KMS-11 (cell line): ENCODE measurements around the gene MYBL2.

Experiments
- H2AFZ ChIP-seq: fragments of 200-600 bp; sonication (generic); 2 replicates; pipeline ENCODE4 v1.6.1; 2016; ENCODE audit warnings: antibody characterized with exemption, mixed run types, low read depth
- H3K27ac ChIP-seq: fragments of 200-600 bp; sonication (generic); 2 replicates; pipeline ENCODE4 v1.6.1; 2016; ENCODE audit warnings: mild to moderate bottlenecking, mixed run types
- H3K27me3 ChIP-seq: fragments of 200-600 bp; sonication (generic); 2 replicates; pipeline ENCODE4 v1.6.1; 2017; ENCODE audit warnings: mild to moderate bottlenecking, low read depth, mixed run types, moderate library complexity; ENCODE audit not compliant: insufficient read depth
- H3K36me3 ChIP-seq: fragments of 200-600 bp; sonication (generic); 2 replicates; pipeline ENCODE4 v1.6.1; 2017; ENCODE audit warnings: mild to moderate bottlenecking, mixed run types; ENCODE audit not compliant: insufficient read depth
- H3K4me1 ChIP-seq: fragments of 200-600 bp; sonication (generic); 2 replicates; pipeline ENCODE4 v1.6.1; 2016; ENCODE audit warnings: mild to moderate bottlenecking, low read depth, mixed run types; ENCODE audit not compliant: poor library complexity, severe bottlenecking
- H3K4me2 ChIP-seq: fragments of 200-600 bp; sonication (generic); 2 replicates; pipeline ENCODE4 v1.7.0; 2016; ENCODE audit warnings: mild to moderate bottlenecking, mixed run types
- H3K4me3 ChIP-seq: fragments of 200-600 bp; sonication (generic); IDR thresholded peaks from 2 replicates; pipeline ENCODE4 v1.6.1; 2017; ENCODE audit warnings: low read depth, low read length, mixed read lengths; ENCODE audit not compliant: insufficient read depth
- H3K79me2 ChIP-seq: fragments of 200-600 bp; sonication (generic); 2 replicates; pipeline ENCODE4 v1.6.1; 2016; ENCODE audit warnings: low read depth, mixed run types; ENCODE audit not compliant: insufficient read depth
- H3K9ac ChIP-seq: fragments of 200-600 bp; sonication (generic); 2 replicates; pipeline ENCODE4 v1.6.1; 2016; ENCODE audit warnings: mild to moderate bottlenecking, mixed run types
- H4K20me1 ChIP-seq: fragments of 200-600 bp; sonication (generic); 2 replicates; pipeline ENCODE4 v1.6.1; 2016; ENCODE audit warnings: mild to moderate bottlenecking, mixed run types; ENCODE audit not compliant: insufficient read depth
- CTCF ChIP-seq: fragments of 200-600 bp; sonication (generic); conservative IDR thresholded peaks from 2 replicates; pipeline ENCODE4 v1.6.1; 2017; ENCODE audit warnings: low read depth, mild to moderate bottlenecking, antibody characterized with exemption, low read length, moderate library complexity, mixed read lengths

The MYBL2 gene

GRCh38 chr20:43731927-43732326 lies 65.0 kb downstream of the MYBL2 start:
- Histone ChIP-seq H4K20me1 (no peaks in the 10 kb centered on the region), H3K4me2 (no peak overlapping the region), H3K27ac (no peak overlapping the region), H3K79me2 (no peaks in the 10 kb centered on the region), H3K27me3 (no peaks in the 10 kb centered on the region), H3K4me1 (peaks cover 21% of the 10 kb centered on the region), H3K9ac (no peak overlapping the region), H3K36me3 (no peaks in the 10 kb centered on the region), H2AFZ (no peak overlapping the region), H3K4me3 (no peak overlapping the region)
- TF ChIP-seq CTCF: no peak

GRCh38 chr20:43736588-43737158 lies 69.8 kb downstream of the MYBL2 start:
- Histone ChIP-seq H3K27me3 (no peaks in the 10 kb centered on the region), H3K4me2 (no peak overlapping the region), H3K4me1 (peaks cover 10% of the 10 kb centered on the region), H4K20me1 (no peaks in the 10 kb centered on the region), H3K79me2 (no peaks in the 10 kb centered on the region), H3K36me3 (no peaks in the 10 kb centered on the region), H3K27ac (no peak overlapping the region), H3K9ac (no peak overlapping the region), H2AFZ (no peak overlapping the region), H3K4me3 (no peak overlapping the region)
- no peak for TF ChIP-seq CTCF

GRCh38 chr20:43737925-43738324 lies 71.0 kb downstream of the MYBL2 start:
- H3K36me3 ChIP-seq: no peaks in the 10 kb centered on the region
- H3K4me1 ChIP-seq: peaks cover 10% of the 10 kb centered on the region
- no peak overlapping the region for H3K4me2 ChIP-seq

GRCh38 chr20:43739148-43739749 lies 72.3 kb downstream of the MYBL2 start:
- Histone ChIP-seq H3K79me2 (no peaks in the 10 kb centered on the region), H3K4me3 (no peak overlapping the region), H3K27me3 (no peaks in the 10 kb centered on the region), H3K4me1 (peaks cover 8% of the 10 kb centered on the region), H3K36me3 (no peaks in the 10 kb centered on the region), H2AFZ (no peak overlapping the region), H3K4me2 (no peak overlapping the region), H4K20me1 (no peaks in the 10 kb centered on the region), H3K9ac (no peak overlapping the region), H3K27ac (no peak overlapping the region)
- TF ChIP-seq CTCF: no peak

More at GRCh38 chr20:43737925-43738324, 71.0 kb downstream of the MYBL2 start:
- H4K20me1 ChIP-seq: no peaks in the 10 kb centered on the region
- no peaks in the 10 kb centered on the region for H3K79me2 ChIP-seq
- no peak overlapping the region for H3K9ac ChIP-seq
- no peak overlapping the region for H2AFZ ChIP-seq
- no peaks in the 10 kb centered on the region for H3K27me3 ChIP-seq
- H3K4me3 ChIP-seq: no peak overlapping the region
- H3K27ac ChIP-seq: no peak overlapping the region
- no peak for TF ChIP-seq CTCF
